MM.1S (cell line): ENCODE results near the gene RPL18A.

Experiments
- EZH2 ChIP-seq: fragments of 300-600 bp; sonication (generic); optimal IDR thresholded peaks from 2 replicates; pipeline ENCODE3; 2017; ENCODE audit warnings: low read depth, mild to moderate bottlenecking, antibody characterized with exemption, low read length, mixed read lengths
- EZH2phosphoT487 ChIP-seq: fragments of 300-600 bp; sonication (generic); IDR thresholded peaks from 2 replicates; pipeline ENCODE4 v1.6.1; 2018; ENCODE audit warnings: antibody characterized with exemption, low read length
- TF ChIP-seq, protein P1 (sequence below): fragments of 300-600 bp; sonication (generic); IDR thresholded peaks from 2 replicates; pipeline ENCODE4 v1.5.1; 2016; ENCODE audit warnings: antibody characterized with exemption, low read length, mixed read lengths

DNA sequence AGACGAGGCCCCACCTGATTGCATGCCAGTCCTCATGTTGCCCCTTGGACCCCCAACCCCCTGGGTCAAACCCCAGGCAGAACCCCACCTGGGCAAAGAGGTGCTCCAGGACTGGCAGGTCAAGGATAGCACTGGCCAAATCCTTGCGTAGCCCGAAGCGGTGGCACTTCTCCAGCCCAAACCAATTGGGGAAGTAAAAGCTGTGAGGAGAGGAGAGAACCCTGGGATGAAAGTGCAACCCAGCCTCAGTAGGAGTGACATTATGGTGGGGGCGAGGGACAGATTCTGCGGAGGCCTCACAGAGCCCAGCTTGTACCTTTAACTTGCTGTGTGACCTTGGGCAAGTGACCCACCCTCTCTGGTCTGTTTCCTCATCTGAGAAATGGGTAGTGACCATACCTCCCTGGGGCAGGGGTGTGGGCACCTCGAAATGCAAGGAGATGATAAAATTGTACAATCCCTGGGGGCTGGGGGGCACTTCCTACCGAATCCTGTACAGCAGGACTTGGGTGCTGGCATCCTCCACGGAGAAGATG lies 16.4 kb upstream of the RPL18A start:
- TF ChIP-seq, protein P1, sequence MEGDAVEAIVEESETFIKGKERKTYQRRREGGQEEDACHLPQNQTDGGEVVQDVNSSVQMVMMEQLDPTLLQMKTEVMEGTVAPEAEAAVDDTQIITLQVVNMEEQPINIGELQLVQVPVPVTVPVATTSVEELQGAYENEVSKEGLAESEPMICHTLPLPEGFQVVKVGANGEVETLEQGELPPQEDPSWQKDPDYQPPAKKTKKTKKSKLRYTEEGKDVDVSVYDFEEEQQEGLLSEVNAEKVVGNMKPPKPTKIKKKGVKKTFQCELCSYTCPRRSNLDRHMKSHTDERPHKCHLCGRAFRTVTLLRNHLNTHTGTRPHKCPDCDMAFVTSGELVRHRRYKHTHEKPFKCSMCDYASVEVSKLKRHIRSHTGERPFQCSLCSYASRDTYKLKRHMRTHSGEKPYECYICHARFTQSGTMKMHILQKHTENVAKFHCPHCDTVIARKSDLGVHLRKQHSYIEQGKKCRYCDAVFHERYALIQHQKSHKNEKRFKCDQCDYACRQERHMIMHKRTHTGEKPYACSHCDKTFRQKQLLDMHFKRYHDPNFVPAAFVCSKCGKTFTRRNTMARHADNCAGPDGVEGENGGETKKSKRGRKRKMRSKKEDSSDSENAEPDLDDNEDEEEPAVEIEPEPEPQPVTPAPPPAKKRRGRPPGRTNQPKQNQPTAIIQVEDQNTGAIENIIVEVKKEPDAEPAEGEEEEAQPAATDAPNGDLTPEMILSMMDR, result no peak
- no peak for TF ChIP-seq EZH2
- TF ChIP-seq EZH2phosphoT487, result no peak
